GM19025 (cell line): ENCODE data around the gene KRT3.
"Not testable (repeated sequence)": the region's sequence is repeated elsewhere in the genome, so short reads cannot be mapped to it uniquely, and the experiment has no call there.

Experiments
- ATAC-seq: cut with Tn5 transposase; IDR thresholded peaks from one replicate; pipeline ENCODE4 v1.9.1; 2021; ENCODE audit warnings: mild to moderate bottlenecking, low read depth, moderate library complexity; ENCODE audit not compliant: unreplicated experiment

The KRT3 gene

GRCh38 chr12:52799505-52800211, 3.7 kb upstream of the KRT3 start:
- ATAC-seq = no peak

DNA sequence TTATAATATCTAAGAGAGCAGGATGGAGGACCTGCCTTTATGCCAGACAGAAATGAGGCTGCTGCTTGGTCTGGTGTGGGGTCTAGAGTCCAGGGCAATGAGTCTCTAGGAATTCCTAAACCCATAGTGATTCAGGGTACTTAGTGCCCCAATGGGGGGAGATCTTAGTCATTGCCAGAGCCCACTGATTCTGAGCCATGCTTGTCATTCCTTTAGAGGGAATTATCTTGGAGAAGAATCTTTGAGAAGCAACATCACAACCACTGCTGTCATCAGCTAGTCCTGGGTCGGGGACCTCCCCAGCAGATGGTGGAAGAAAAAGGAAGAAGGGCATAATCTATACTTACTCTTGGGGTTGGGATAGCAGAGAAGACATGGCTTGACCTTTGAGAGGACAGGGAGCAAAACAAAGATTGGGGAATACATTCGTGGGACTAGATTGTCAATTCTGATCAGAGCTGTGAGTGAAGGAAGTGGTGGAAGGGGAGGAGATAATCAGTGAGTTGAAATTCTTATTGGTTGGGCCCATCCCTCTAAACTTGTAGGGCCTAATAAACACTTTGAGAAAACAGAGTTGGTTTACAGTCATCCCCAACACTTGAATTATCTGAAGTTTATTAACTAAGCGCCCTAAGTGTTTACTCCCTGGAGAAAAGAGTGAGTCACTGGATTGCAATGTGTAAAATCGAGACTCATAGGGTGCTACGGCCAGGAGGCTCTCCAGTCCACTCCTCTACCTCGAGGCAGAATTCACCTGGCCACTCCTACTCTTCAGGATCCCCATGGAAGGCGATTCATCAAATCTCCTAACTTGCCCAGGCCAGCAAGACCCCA, 3.0 kb upstream of the KRT3 start:
- no peak for ATAC-seq

DNA sequence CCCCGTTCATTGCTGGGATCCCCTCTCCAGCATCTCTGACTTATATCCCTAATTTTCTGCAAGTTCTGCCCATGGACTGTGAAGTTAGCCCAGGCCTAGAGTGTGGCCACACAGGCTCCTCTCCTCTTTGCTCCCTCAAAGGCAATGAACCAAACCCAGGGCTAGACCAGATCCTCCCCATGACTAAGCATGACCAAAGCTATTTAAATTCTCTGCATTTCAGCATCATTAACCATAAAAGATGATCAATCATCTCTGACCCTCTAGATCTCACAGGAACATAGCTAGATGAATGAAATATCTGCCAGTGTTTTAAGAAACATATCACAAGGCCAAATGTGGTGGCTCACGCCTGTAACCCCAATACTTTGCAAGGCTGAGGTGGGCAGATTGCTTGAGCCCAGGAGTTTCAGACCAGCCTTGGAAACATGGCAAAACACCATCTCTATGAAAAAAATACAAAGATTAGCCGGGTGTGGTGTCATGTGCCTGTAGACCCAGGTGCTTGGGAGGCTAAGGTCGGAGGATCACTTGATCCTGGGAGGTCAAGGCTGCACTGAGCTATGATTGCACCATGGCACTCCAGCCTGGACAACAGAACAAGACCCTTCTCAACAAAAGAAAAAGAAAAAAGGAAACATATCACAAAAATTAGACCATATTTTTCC, 2.2 kb upstream of the KRT3 start:
- no peak for ATAC-seq

DNA sequence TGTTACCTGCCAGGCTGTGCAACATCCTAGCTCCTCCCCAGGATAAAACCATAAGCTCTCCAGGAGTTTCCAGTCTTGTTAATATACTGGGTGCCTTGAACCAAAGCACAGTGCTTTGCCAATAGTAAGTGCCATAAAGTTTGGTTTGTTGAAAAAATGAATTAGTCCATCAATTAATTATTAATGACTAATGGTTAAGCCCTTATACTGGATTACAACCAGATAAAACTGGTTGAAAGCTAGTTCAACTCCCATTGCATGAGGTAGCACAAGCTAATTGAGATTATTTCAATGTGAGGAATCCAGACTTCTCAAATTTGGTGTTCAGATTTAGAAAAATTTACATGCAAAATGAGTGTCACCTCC, 1.6 kb upstream of the KRT3 start:
- no peak for ATAC-seq

DNA sequence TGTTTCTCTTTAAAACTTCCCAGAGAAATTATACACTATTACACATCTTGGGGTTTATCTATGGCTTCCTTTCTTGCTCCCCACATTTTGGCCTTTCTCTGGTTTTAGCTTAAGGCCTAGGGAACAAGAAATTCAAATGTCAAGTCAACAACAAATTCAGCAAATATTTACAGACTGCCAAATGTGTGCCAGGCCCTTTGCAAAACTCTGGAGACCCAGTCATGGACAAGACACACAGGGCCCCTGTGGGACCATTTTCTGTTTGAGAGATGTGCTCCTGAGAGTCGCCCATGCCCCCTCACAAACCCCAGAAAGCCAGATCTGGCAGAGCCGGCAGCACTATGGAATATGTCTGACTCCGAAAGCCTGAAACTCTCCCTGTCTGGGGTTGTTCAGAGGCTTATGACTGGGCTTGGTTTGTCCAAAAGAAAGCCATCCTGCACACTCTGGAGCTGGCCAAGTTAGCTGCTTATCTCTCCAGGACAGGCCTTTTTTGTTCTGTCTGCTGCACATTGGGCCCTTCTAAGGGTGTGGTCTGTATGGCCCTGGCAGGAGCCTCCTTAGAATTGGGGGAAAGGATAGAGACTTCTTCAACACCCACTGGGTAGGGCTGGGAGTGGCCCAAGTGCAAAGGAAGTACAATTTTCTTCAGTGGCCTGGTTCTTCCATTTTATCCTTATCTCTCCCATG, 1.1 kb upstream of the KRT3 start:
- no peak for ATAC-seq

GRCh38 chr12:52796429-52796794, 495 bp upstream of the KRT3 start:
- ATAC-seq = no peak

DNA sequence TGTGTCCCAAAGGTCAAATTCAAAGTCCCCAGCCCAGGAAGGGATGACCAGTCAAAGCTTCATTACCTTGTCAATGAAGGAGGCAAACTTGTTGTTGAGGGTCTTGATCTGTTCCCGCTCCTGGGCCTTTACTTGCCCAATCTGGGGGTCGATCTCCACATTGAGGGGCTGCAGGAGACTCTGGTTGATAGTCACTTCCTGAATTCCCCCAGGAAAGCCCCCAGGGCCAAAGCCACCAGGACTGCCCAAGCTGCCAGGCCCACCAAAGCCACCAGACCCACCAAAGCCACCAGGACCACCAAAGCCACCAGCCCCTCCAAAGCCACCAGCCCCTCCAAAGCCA, 614 bp downstream of the KRT3 start:
- not testable (repeated sequence) for ATAC-seq

- ATAC-seq = no peak
These were observed 1.2 kb downstream of the KRT3 start for GRCh38 chr12:52794479-52795331.

- ATAC-seq = no peak
These were observed 3.5 kb downstream of the KRT3 start for GRCh38 chr12:52792185-52793029.

DNA sequence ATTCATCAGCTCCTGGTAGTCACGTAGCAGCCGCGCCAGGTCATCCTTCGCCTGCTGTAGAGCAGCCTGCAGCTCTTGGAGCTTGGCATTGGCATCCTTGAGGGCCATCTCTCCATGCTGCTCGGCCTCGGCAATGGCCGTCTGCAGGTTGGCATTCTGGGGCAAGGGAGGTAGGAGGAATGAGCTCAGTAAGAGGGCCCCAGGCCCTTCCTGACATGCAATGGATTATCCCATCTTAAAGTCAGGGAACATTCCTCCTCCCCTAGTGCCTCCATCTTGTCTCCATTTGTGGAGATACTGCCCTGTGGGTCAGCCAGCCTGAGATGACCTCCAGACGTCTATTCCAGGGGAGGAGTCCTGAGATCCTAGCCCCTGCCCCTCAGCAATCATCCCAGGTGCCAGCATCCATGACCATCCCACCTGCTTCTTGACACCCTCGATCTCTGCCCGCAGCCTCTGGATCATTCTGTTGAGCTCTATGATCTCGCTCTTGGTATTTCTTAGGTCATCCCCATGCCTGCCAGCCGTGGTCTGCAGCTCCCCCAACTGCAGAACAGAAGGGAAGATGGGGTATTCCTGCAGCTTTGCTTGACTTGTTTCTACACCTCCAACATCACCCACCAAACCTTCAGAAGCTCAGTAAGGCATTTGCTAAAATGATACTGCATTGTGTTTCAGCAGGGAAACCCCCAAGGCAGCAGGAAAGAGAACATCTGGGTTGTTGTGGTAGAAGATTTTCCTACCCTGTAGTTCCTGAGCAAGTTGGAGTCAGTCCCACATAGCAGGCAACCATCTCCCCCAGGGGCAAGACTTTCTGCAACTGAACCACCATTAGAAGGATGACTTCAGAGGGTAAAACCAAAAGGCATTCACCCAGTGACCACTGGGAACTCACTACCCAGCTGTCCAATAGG, 4.4 kb downstream of the KRT3 start:
- ATAC-seq = no peak

DNA sequence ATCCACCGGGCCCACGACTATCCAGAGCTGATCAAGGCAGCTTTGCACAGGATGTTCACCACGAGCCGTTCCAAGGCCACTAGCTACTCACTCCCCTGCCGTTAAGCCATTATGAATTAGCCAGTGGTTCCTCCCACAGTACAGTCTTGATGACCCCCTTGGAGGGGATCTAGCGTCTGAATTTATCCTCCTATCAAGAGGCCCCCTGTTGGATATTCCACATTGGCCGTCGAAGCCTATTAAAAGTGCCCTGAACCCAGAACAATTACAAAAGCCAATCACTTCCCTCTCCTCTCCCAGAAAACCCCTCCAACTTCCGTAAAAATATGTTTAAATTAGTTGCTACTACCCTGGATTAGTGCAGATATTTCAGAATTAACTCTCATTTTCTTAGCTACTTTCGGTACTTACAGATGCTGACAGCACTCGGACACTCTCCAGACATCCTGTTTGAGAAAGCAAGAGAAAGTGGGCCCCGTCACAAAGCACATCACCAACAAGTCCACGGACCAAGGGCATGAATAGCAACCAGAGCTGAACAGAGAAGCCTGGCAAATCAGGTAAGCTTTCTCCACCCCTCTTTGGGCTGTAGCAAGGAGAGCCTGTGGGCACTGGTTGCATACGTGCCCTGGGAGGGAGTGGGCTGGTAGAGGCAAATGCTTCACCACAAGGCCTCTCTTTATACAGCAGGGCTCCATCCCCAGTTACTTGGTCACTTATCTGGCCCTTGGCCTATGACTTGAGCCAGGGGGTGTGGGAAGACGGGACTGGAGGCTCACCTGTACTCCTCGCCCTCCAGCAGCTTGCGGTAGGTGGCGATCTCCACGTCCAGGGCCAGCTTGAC, 5.3 kb downstream of the KRT3 start:
- no peak for ATAC-seq

- ATAC-seq = no peak
These were observed 6.1 kb downstream of the KRT3 start for GRCh38 chr12:52789637-52790426.

GRCh38 chr12:52788876-52789636, 6.9 kb downstream of the KRT3 start:
- ATAC-seq = no peak

- no peak for ATAC-seq
These were observed 7.6 kb downstream of the KRT3 start for GRCh38 chr12:52788192-52788875.
